Esophagus squamous epithelium (tissue), 5 donors: ENCODE measurements around the gene LYRM1. TPM values are rescaled to one million over a fixed set of nuclear protein-coding genes. Genes with fewer than 3 reads are reported as not detected.

ENCODE experiments used
- DNase-seq: peaks from one replicate; lab custom pipeline; 2025; lab: John Stamatoyannopoulos, UW
- H3K27ac ChIP-seq, 4 donors: fragments of 200-600 bp; sonication (generic); one replicate each; pipeline ENCODE4 v1.5.1; 2016 to 2019; ENCODE audit warnings: mild to moderate bottlenecking in 1 of 4
- H3K27me3 ChIP-seq, 4 donors: fragments of 200-600 bp; sonication (generic); 1 replicate in 3 of 4; 2 replicates in 1 of 4; pipeline versions ENCODE4 v1.5.1 to v1.6.0; 2017 to 2021; ENCODE audit warnings: antibody characterized with exemption in 1 of 4
- H3K36me3 ChIP-seq, 3 donors: fragments of 200-600 bp; sonication (generic); one replicate each; pipeline ENCODE4 v1.5.1; 2016 to 2019
- H3K4me1 ChIP-seq, 3 donors: fragments of 200-600 bp; sonication (generic); one replicate each; pipeline ENCODE4 v1.5.1; 2017 to 2019
- H3K4me3 ChIP-seq, 4 donors: fragments of 200-600 bp; sonication (generic); 1 replicate in 3 of 4; 2 replicates in 1 of 4; pipeline ENCODE4 v1.5.1; 2016 to 2019; ENCODE audit warnings: mild to moderate bottlenecking in 2 of 4, moderate library complexity in 1 of 4
- H3K9me3 ChIP-seq, 3 donors: fragments of 200-600 bp; sonication (generic); one replicate each; pipeline ENCODE4 v1.5.1; 2016 to 2019
- CTCF ChIP-seq, 6 experiments: fragments of 450-650 bp in 4 of 6; fragments of 200-600 bp in 2 of 6; sonication (generic) in 2 of 6; IDR thresholded peaks; one replicate each; pipeline ENCODE4 v1.5.1; 2016 to 2019; ENCODE audit warnings: antibody characterized with exemption in 6 of 6, mild to moderate bottlenecking in 4 of 6, moderate library complexity in 4 of 6
- POLR2A ChIP-seq, 4 donors: fragments of 450-650 bp; IDR thresholded peaks; one replicate each; pipeline ENCODE4 v1.6.1; 2017; ENCODE audit warnings: antibody characterized with exemption in 4 of 4, mild to moderate bottlenecking in 4 of 4, moderate library complexity in 3 of 4
- WGBS, 2 donors: methylation state at CpG; one replicate each; pipeline ENCODE4 v1.1.5; 2018; 5-methylcytosine and 5-hydroxymethylcytosine counted together
- intact Hi-C: fragments of 100-400 bp; cut with DNase I; formaldehyde crosslinking; loops from one replicate; pipeline ENCODE4 v1.15.0; 2022
- total RNA-seq, 4 donors: library from RNA; depleted of rRNA; stranded (reverse); fragments of >200 nt; gene quantifications; one replicate each; pipeline ENCODE4 v1.1.0, GENCODE V29; 2016
- donor health status: DM: yes; HTN: yes; CAD: no.

The LYRM1 gene
- total RNA-seq, 4 donors from 2014 or later: 21.9 to 37.9 (median 34.3) TPM

GRCh38 chr16:20954574-20954973 is 54.0 kb downstream of the LYRM1 start:
- Histone ChIP-seq H3K27me3 (no peaks in the 10 kb centered on the region), H3K4me1 (no peaks in the 10 kb centered on the region), H3K4me3 (no peak overlapping the region), H3K9me3 (no peaks in the 10 kb centered on the region), H3K36me3 (no peaks in the 10 kb centered on the region), H3K27ac (no peak overlapping the region)
- TF ChIP-seq POLR2A (IDR thresholded peaks at IDR 0.05) (no peak), CTCF (IDR thresholded peaks at IDR 0.05) (no peak)
- WGBS, 2 donors: 54 to 65% methylated on average over 11 of the region's 11 CpGs
- intact Hi-C loops: no loop called here
- no peak for DNase-seq

DNA sequence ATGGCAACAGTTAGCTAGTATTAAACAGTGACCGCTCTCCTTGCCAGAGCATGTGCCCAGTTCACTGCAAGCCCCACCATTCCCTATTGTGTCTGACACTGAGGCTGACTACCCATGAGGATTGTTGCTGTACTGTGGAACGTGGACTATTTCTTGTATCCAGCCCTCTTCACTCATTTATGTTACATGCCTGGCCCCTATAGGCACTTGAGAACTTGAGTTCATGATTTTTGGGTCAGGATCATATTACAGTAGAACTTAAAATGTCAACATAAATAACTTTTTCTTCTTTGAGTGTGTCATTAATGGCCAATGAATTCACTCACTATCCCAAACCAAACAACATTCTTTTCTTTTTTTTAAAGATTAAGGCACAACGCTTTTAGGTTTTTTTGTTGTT is 55.7 kb downstream of the LYRM1 start:
- intact Hi-C loops: no loop called here
- H3K27ac ChIP-seq: no peak overlapping the region
- TF ChIP-seq POLR2A (IDR thresholded peaks at IDR 0.05) (no peak), CTCF (IDR thresholded peaks at IDR 0.05) (no peak)
- 59 to 67% methylated on average over 3 of the region's 3 CpGs for WGBS, 2 donors
- no peak overlapping the region for H3K4me3 ChIP-seq
- DNase-seq: no peak
- H3K36me3 ChIP-seq: no peaks in the 10 kb centered on the region
- no peaks in the 10 kb centered on the region for H3K27me3 ChIP-seq
- no peaks in the 10 kb centered on the region for H3K9me3 ChIP-seq
- H3K4me1 ChIP-seq: no peaks in the 10 kb centered on the region

DNA sequence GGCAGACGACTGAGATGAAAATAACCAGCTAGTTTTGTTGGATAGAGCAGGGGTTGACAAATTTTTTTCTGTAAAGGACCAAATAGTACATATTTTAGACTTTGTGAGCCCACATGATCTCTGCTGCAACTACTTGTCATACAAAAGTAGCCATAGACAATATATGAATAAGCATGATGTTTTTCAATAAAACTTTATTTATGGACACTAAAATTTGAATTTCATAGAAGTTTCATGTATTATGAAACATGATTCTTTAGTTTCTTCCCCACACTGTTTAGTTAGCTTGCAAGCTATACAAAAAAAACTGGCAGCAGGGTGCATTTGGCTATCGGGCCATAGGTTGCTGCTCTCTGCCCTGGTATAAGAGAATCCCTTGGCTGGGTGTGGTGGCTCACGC is 56.6 kb downstream of the LYRM1 start:
- no peaks in the 10 kb centered on the region for H3K4me1 ChIP-seq
- no peaks in the 10 kb centered on the region for H3K36me3 ChIP-seq
- WGBS, 2 donors: 73 to 77% methylated on average over 3 of the region's 3 CpGs
- TF ChIP-seq POLR2A (IDR thresholded peaks at IDR 0.05): no peak
- TF ChIP-seq CTCF (IDR thresholded peaks at IDR 0.05): no peak
- no peak overlapping the region for H3K27ac ChIP-seq
- H3K4me3 ChIP-seq: no peak overlapping the region
- intact Hi-C loops: no loop called here
- H3K27me3 ChIP-seq: no peaks in the 10 kb centered on the region
- H3K9me3 ChIP-seq: no peaks in the 10 kb centered on the region
- DNase-seq: no peak

GRCh38 chr16:20960899-20961298 is 60.3 kb downstream of the LYRM1 start:
- Histone ChIP-seq H3K27me3 (no peaks in the 10 kb centered on the region), H3K9me3 (no peaks in the 10 kb centered on the region), H3K4me1 (no peaks in the 10 kb centered on the region), H3K27ac (no peak overlapping the region), H3K4me3 (no peak overlapping the region), H3K36me3 (no peaks in the 10 kb centered on the region)
- 79 to 84% methylated on average over 5 of the region's 5 CpGs for WGBS, 2 donors
- no peak for DNase-seq
- intact Hi-C loops: no loop called here
- TF ChIP-seq POLR2A (IDR thresholded peaks at IDR 0.05) (no peak), CTCF (IDR thresholded peaks at IDR 0.05) (no peak)

- Histone ChIP-seq H3K27ac (no peak overlapping the region), H3K36me3 (no peaks in the 10 kb centered on the region), H3K4me1 (peaks cover 0 to 12% (median 0%) of the 10 kb centered on the region in 3 donors), H3K27me3 (no peaks in the 10 kb centered on the region), H3K4me3 (no peak overlapping the region), H3K9me3 (no peaks in the 10 kb centered on the region)
- WGBS, 2 donors: 61 to 62% methylated on average over 3 of the region's 3 CpGs
- intact Hi-C loops: no loop called here
- no peak for TF ChIP-seq POLR2A (IDR thresholded peaks at IDR 0.05)
- TF ChIP-seq CTCF (IDR thresholded peaks at IDR 0.05): no peak
- no peak for DNase-seq
These were observed 68.2 kb downstream of the LYRM1 start for GRCh38 chr16:20968765-20969164.
